ENCODE results near the gene SNRPB. TPM values are rescaled to one million over a fixed set of nuclear protein-coding genes. Genes with fewer than 3 reads are reported as not detected.
A peak's percentile ranks its signal among the peaks of the same experiment; 100 is the strongest.

Gene SNRPB
- polyA plus RNA-seq, 3 donors, result 136 to 213 (median 183) TPM

DNA sequence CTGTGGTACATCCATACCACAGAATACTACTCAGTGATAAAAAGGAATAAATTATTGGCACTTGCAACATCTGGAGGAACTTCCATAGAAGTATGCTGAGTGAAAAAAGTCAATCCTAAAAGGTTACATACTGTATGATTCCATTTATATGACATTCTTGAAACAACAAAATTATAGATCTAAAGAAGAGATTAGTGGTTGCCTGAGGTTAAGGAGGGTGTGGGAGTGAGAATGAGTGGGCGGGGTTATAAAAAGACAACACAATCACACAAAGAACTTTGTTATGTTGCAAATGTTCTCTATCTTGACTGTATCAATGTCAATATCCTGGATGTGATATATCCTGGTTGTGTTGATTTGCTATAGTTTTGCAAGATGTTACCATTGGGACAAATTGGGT, 21.2 kb downstream of the SNRPB start:
- peak overlapping the region in 1 of 7 donors; percentile 31 for H3K27ac Mint-ChIP-seq
- WGBS (ENCODE audit: insufficient coverage), result no CpG with 5 or more reads among the region's 1 CpG
- Histone ChIP-seq H3K9me3 (replicated peaks in 1 of 2; ENCODE audit: control insufficient read depth in 1 of 2, insufficient read depth in 1 of 2, low read length in 2 of 2) (no peaks in the 10 kb centered on the region), H3K79me2 (ENCODE audit: insufficient read depth, low read length) (no peaks in the 10 kb centered on the region), H3K4me3 (replicated peaks in 1 of 3; ENCODE audit: low read depth in 2 of 3, low read length in 3 of 3) (no peak overlapping the region), H2AFZ (ENCODE audit: insufficient read depth, low read depth, low read length, poor library complexity, severe bottlenecking) (no peak overlapping the region), H3K27me3 (ENCODE audit: control insufficient read depth in 2 of 2, insufficient read depth in 2 of 2, low read length in 2 of 2) (peaks cover 4 to 5% of the 10 kb centered on the region in 2 donors), H3K4me1 (ENCODE audit: control insufficient read depth in 1 of 2, insufficient read depth in 2 of 2, low read length in 2 of 2) (no peaks in the 10 kb centered on the region), H3K27ac (ENCODE audit: low read depth in 1 of 2, low read length in 2 of 2) (no peak overlapping the region), H3K9ac (ENCODE audit: insufficient read depth, low read length, poor library complexity, severe bottlenecking) (no peak overlapping the region), H3K36me3 (replicated peaks in 1 of 2; ENCODE audit: control insufficient read depth in 1 of 2, insufficient read depth in 2 of 2, low read length in 2 of 2) (no peaks in the 10 kb centered on the region), H4K20me1 (ENCODE audit: insufficient read depth, low read length) (no peaks in the 10 kb centered on the region), H3K4me2 (replicated peaks; ENCODE audit: extremely low read depth, low read length, poor library complexity, severe bottlenecking) (no peak overlapping the region)
- DNase-seq, result no peak
- peaks cover 8 to 24% (median 11%) of the 10 kb centered on the region in 3 donors for H3K27me3 Mint-ChIP-seq (ENCODE audit: low read depth in 3 of 3)
- peaks cover 7% of the 10 kb centered on the region for H3K4me1 Mint-ChIP-seq
- no peak overlapping the region for H3K4me3 Mint-ChIP-seq
- peaks cover 0 to 8% (median 1%) of the 10 kb centered on the region in 7 donors for H3K9me3 Mint-ChIP-seq
- no peaks in the 10 kb centered on the region for H3K36me3 Mint-ChIP-seq
- TF ChIP-seq, protein P1, sequence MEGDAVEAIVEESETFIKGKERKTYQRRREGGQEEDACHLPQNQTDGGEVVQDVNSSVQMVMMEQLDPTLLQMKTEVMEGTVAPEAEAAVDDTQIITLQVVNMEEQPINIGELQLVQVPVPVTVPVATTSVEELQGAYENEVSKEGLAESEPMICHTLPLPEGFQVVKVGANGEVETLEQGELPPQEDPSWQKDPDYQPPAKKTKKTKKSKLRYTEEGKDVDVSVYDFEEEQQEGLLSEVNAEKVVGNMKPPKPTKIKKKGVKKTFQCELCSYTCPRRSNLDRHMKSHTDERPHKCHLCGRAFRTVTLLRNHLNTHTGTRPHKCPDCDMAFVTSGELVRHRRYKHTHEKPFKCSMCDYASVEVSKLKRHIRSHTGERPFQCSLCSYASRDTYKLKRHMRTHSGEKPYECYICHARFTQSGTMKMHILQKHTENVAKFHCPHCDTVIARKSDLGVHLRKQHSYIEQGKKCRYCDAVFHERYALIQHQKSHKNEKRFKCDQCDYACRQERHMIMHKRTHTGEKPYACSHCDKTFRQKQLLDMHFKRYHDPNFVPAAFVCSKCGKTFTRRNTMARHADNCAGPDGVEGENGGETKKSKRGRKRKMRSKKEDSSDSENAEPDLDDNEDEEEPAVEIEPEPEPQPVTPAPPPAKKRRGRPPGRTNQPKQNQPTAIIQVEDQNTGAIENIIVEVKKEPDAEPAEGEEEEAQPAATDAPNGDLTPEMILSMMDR (IDR thresholded peaks at IDR 0.05), result no peak
- intact Hi-C loops (cut with micrococcal nuclease), result no loop called here

DNA sequence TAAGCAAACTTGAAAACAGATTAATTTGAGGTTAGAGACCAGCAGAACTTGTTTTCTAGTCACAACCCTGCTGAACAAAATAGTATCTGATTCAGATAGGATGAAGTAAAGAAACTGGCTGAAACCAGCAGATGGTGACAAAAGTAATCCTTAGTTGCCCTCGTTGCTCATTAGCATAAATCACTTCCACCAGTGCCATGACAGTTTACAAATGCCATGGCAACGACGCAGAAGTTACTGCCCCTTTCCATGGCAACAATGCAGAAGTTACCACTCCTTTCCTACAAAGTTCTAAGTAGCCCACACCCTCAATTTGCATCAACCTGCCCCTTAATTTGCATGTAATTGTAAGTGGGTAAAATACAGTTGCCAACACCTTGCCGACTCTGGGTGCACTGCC, 23.7 kb downstream of the SNRPB start:
- H3K4me1 Mint-ChIP-seq, result peaks cover 7% of the 10 kb centered on the region
- no peaks in the 10 kb centered on the region for H4K20me1 ChIP-seq (ENCODE audit: insufficient read depth, low read length)
- no peaks in the 10 kb centered on the region for H3K9me3 ChIP-seq (replicated peaks in 1 of 2; ENCODE audit: control insufficient read depth in 1 of 2, insufficient read depth in 1 of 2, low read length in 2 of 2)
- peak; percentile 66 to 81 (median 79) for DNase-seq
- H3K27ac Mint-ChIP-seq, result peak overlapping the region in 1 of 7 donors; percentile 50
- H3K36me3 Mint-ChIP-seq, result no peaks in the 10 kb centered on the region
- no peaks in the 10 kb centered on the region for H3K79me2 ChIP-seq (ENCODE audit: insufficient read depth, low read length)
- peaks cover 5 to 7% of the 10 kb centered on the region in 2 donors for H3K27me3 ChIP-seq (ENCODE audit: control insufficient read depth in 2 of 2, insufficient read depth in 2 of 2, low read length in 2 of 2)
- TF ChIP-seq, protein P1 (IDR thresholded peaks at IDR 0.05), result no peak
- H3K36me3 ChIP-seq (replicated peaks in 1 of 2; ENCODE audit: control insufficient read depth in 1 of 2, insufficient read depth in 2 of 2, low read length in 2 of 2), result no peaks in the 10 kb centered on the region
- 49% methylated on average over 4 of the region's 4 CpGs for WGBS (ENCODE audit: insufficient coverage)
- no peak overlapping the region for H3K27ac ChIP-seq (ENCODE audit: low read depth in 1 of 2, low read length in 2 of 2)
- H3K9ac ChIP-seq (ENCODE audit: insufficient read depth, low read length, poor library complexity, severe bottlenecking), result no peak overlapping the region
- peaks cover 6 to 27% (median 14%) of the 10 kb centered on the region in 3 donors for H3K27me3 Mint-ChIP-seq (ENCODE audit: low read depth in 3 of 3)
- no peak overlapping the region for H3K4me3 ChIP-seq (replicated peaks in 1 of 3; ENCODE audit: low read depth in 2 of 3, low read length in 3 of 3)
- no peak overlapping the region for H3K4me3 Mint-ChIP-seq
- H3K4me2 ChIP-seq (replicated peaks; ENCODE audit: extremely low read depth, low read length, poor library complexity, severe bottlenecking), result no peak overlapping the region
- intact Hi-C loops (cut with micrococcal nuclease), result no loop called here
- H2AFZ ChIP-seq (ENCODE audit: insufficient read depth, low read depth, low read length, poor library complexity, severe bottlenecking), result no peak overlapping the region
- peaks cover 0 to 8% (median 1%) of the 10 kb centered on the region in 7 donors for H3K9me3 Mint-ChIP-seq
- H3K4me1 ChIP-seq (ENCODE audit: control insufficient read depth in 1 of 2, insufficient read depth in 2 of 2, low read length in 2 of 2), result no peaks in the 10 kb centered on the region

Data from CD14-positive monocyte (primary cell).